Esophagus muscularis mucosa (tissue), 4 donors: ENCODE results near the gene GNA12.

Experiments
- CTCF ChIP-seq, 3 experiments: fragments of 200-600 bp in 2 of 3; fragments of 450-650 bp in 1 of 3; sonication (generic) in 2 of 3; IDR thresholded peaks; one replicate each; pipeline ENCODE4 v1.5.1; 2017 to 2019; ENCODE audit warnings: antibody characterized with exemption in 3 of 3, mild to moderate bottlenecking in 2 of 3, moderate library complexity in 1 of 3
- EP300 ChIP-seq: sonication (generic); formaldehyde crosslinking; IDR thresholded peaks from one replicate; pipeline ENCODE4 v1.6.1; 2017; ENCODE audit warnings: antibody characterized with exemption
- POLR2A ChIP-seq: fragments of 450-650 bp; IDR thresholded peaks from one replicate; pipeline ENCODE4 v1.6.1; 2017; ENCODE audit warnings: antibody characterized with exemption, moderate library complexity, mild to moderate bottlenecking, low read depth
- POLR2AphosphoS5 ChIP-seq, 2 donors: sonication (generic); formaldehyde crosslinking; IDR thresholded peaks; one replicate each; pipeline ENCODE4 v1.6.1; 2017; ENCODE audit warnings: antibody characterized with exemption in 2 of 2

GRCh38 chr7:2861509-2861908 lies 17.4 kb upstream of the GNA12 start:
- TF ChIP-seq EP300 (no peak), POLR2AphosphoS5 (IDR thresholded peaks at IDR 0.05) (no peak), CTCF (IDR thresholded peaks at IDR 0.05) (no peak), POLR2A (no peak)
